Measurements from ENCODE around the gene ITGB5.

GRCh38 chr3:124927574-124928045, 40.4 kb upstream of the ITGB5 start:
- no peak for TF ChIP-seq CTCF (IDR thresholded peaks at IDR 0.05; ENCODE audit: low read depth, low read length, missing input control)
- TF ChIP-seq TAF1 (conservative IDR thresholded peaks at IDR 0.05), result no peak
- TF ChIP-seq REST (IDR thresholded peaks at IDR 0.05), result no peak
- no peak for TF ChIP-seq MAX (IDR thresholded peaks at IDR 0.05)
- TF ChIP-seq FOXA1 (IDR thresholded peaks at IDR 0.05), result no peak
- no peak for TF ChIP-seq YY1 (IDR thresholded peaks at IDR 0.05)
- TF ChIP-seq GABPA (IDR thresholded peaks at IDR 0.05 in 1 of 2, conservative IDR thresholded peaks at IDR 0.05 in 1 of 2), result no peak
- TF ChIP-seq ZBTB33 (IDR thresholded peaks at IDR 0.05), result no peak
- no peak for TF ChIP-seq SP1 (IDR thresholded peaks at IDR 0.05)
- TF ChIP-seq EGR1 (IDR thresholded peaks at IDR 0.05; ENCODE audit: low read depth in 2 of 2), result no peak
- no peak for TF ChIP-seq RAD21 (IDR thresholded peaks at IDR 0.05)
- TF ChIP-seq FOXA2 (IDR thresholded peaks at IDR 0.05), result no peak
- no peak for TF ChIP-seq ATF3 (IDR thresholded peaks at IDR 0.05)
- no peak for TF ChIP-seq NR2F2 (IDR thresholded peaks at IDR 0.05)

All from liver (tissue), 3 donors.